ENCODE data around the gene PHACTR4. TPM values are rescaled to one million over a fixed set of nuclear protein-coding genes. Genes with fewer than 3 reads are reported as not detected.

PHACTR4 gene
- total and polyA plus RNA-seq, 9 of the 15 experiments (the other 6 are each of a cell fraction or from before 2014, with no cell fraction given): 6.4 to 43.6 (median 14.2) TPM

DNA sequence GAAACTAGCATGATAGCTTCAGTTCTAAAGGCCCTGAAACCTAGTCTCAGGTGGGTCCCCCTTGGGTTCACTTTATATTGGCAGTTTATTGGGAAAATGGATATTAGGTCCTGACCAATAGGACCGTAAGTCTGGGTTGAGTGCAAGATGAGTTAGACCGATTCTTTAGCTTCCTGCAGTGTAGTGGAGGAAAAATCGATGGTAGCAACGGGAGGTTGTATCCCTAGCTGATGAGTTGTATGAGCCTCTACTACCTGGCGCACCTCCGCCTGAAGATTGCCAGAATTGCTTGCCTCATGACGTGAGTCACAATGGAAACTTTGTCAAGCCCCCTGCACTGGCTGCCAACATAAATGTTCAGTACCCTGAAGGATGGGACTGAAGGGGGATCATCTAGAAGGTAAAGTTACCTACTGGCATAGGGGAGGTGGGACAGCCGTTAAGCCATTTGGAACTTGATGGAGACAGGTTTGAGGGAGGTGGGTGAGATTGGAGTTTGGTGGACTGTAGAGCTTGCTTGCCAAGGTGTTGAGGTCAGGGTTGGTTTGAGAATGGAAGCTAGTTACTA is 140.2 kb downstream of the PHACTR4 start (continued):
- TF ChIP-seq REST (IDR thresholded peaks at IDR 0.05; ENCODE audit: borderline replicate concordance) (no peak), REST (CRISPR knock-in tag; IDR thresholded peaks at IDR 0.05; ENCODE audit: low read depth) (no peak), ZKSCAN1 (IDR thresholded peaks at IDR 0.05; ENCODE audit: low read depth, low read length) (no peak), MTA1 (IDR thresholded peaks at IDR 0.05; ENCODE audit: borderline replicate concordance) (no peak), NR3C1 (CRISPR knock-in tag; IDR thresholded peaks at IDR 0.05) (no peak)

All from K562 (cell line).